HepG2 (cell line): ENCODE results near the gene PTGIS. TPM values are rescaled to one million over a fixed set of nuclear protein-coding genes. Genes with fewer than 3 reads are reported as not detected.

ENCODE experiments used
- ARID4A ChIP-seq: sonication (generic); formaldehyde crosslinking; IDR thresholded peaks from 2 replicates; pipeline ENCODE4 v1.5.0; 2020; ENCODE audit warnings: mild to moderate bottlenecking, missing genetic modification reagents, borderline replicate concordance
- BCL3 ChIP-seq: sonication (generic); formaldehyde crosslinking; IDR thresholded peaks from 2 replicates; pipeline ENCODE4 v1.5.1; 2020; ENCODE audit warnings: mild to moderate bottlenecking, missing genetic modification reagents, moderate library complexity
- BRD4 ChIP-seq: sonication (generic); formaldehyde crosslinking; IDR thresholded peaks from 2 replicates; pipeline ENCODE4 v1.4.0; 2020; ENCODE audit warnings: missing genetic modification reagents
- CBFB ChIP-seq: sonication (generic); formaldehyde crosslinking; IDR thresholded peaks from 2 replicates; pipeline ENCODE4 v1.4.0; 2020; ENCODE audit warnings: missing genetic modification reagents
- ELF3 ChIP-seq: IDR thresholded peaks from 2 replicates; pipeline ENCODE4 v1.6.1; 2016; ENCODE audit warnings: missing genetic modification reagents, missing compliant biosample characterization
- FOXJ3 ChIP-seq: sonication (generic); formaldehyde crosslinking; IDR thresholded peaks from 2 replicates; pipeline ENCODE4 v1.4.0; 2020; ENCODE audit warnings: missing genetic modification reagents, mild to moderate bottlenecking, borderline replicate concordance
- HIC2 ChIP-seq: sonication (generic); formaldehyde crosslinking; IDR thresholded peaks from 2 replicates; pipeline ENCODE4 v1.9.0; 2022; ENCODE audit warnings: low read depth, missing genetic modification reagents
- POGZ ChIP-seq: sonication (generic); formaldehyde crosslinking; IDR thresholded peaks from 2 replicates; pipeline ENCODE4 v1.4.0; 2020; ENCODE audit warnings: mild to moderate bottlenecking, missing genetic modification reagents
- SRSF1 ChIP-seq: fragments of 200-400 bp; formaldehyde crosslinking; optimal IDR thresholded peaks from 2 replicates; pipeline ENCODE3; 2017; ENCODE audit warnings: mild to moderate bottlenecking, low read depth, low read length, moderate library complexity
- ZBTB3 ChIP-seq: sonication (generic); formaldehyde crosslinking; IDR thresholded peaks from 2 replicates; pipeline ENCODE4 v1.4.0; 2020; ENCODE audit warnings: low read depth, mild to moderate bottlenecking, moderate library complexity, missing genetic modification reagents, borderline replicate concordance
- ZNF263 ChIP-seq: sonication (generic); formaldehyde crosslinking; IDR thresholded peaks from 2 replicates; pipeline ENCODE4 v1.4.0; 2020; ENCODE audit warnings: missing genetic modification reagents
- ZNF557 ChIP-seq: sonication (generic); formaldehyde crosslinking; IDR thresholded peaks from 2 replicates; pipeline ENCODE4 v1.4.0; 2020; ENCODE audit warnings: missing genetic modification reagents
- ZNF577 ChIP-seq: sonication (generic); formaldehyde crosslinking; IDR thresholded peaks from 2 replicates; pipeline ENCODE4 v1.4.0; 2020; ENCODE audit warnings: mild to moderate bottlenecking, low read depth, missing genetic modification reagents, borderline replicate concordance
- ZNF644 ChIP-seq: IDR thresholded peaks from 2 replicates; pipeline ENCODE4 v1.6.1; 2016; ENCODE audit warnings: low read depth
- ZNF777 ChIP-seq: sonication (generic); formaldehyde crosslinking; IDR thresholded peaks from 2 replicates; pipeline ENCODE4 v1.4.0; 2020; ENCODE audit warnings: missing genetic modification reagents
- ZNF788 ChIP-seq: sonication (generic); formaldehyde crosslinking; IDR thresholded peaks from 2 replicates; pipeline ENCODE4 v1.5.0; 2020; ENCODE audit warnings: mild to moderate bottlenecking, missing genetic modification reagents, borderline replicate concordance
- polyA plus RNA-seq, 8 experiments: library from polyadenylated mRNA; depleted of rRNA in 3 of 8; stranded (reverse) in 7 of 8; unstranded in 1 of 8; fragments of >200 nt; fragmentation: Illumina TruSeq in 4 of 8; extraction: Trizol in 4 of 8; gene quantifications; 2 replicates each; pipeline versions ENCODE4 v1.2.1 to v1.2.3, GENCODE V29; 2011 to 2016; ENCODE audit warnings: low read depth in 4 of 8, missing spikeins in 1 of 8, mixed read lengths in 1 of 8; ENCODE audit not compliant: insufficient read depth in 1 of 8
- total RNA-seq, 5 experiments: library from RNA; depleted of rRNA; stranded (reverse); fragments of >200 nt; fragmentation: Illumina TruSeq; extraction: Trizol; gene quantifications; 2 replicates each; pipeline ENCODE4 v1.2.3, GENCODE V29; 2016; ENCODE audit warnings: low read depth in 1 of 5
- TF ChIP-seq, protein P1 (sequence below): sonication (generic); formaldehyde crosslinking; conservative IDR thresholded peaks from 2 replicates; pipeline ENCODE4 v1.8.1; 2023; ENCODE audit warnings: missing genetic modification reagents
- TF ChIP-seq, protein P2 (sequence below): sonication (generic); formaldehyde crosslinking; IDR thresholded peaks from 2 replicates; pipeline ENCODE4 v1.4.0; 2020; ENCODE audit warnings: missing genetic modification reagents
- TF ChIP-seq, protein P3 (sequence below): IDR thresholded peaks from 2 replicates; pipeline ENCODE4 v1.6.1; 2016

PTGIS gene
- total and polyA plus RNA-seq, 2 of the 13 experiments (the other 11 are each of a cell fraction or from before 2014, with no cell fraction given), result not detected

DNA sequence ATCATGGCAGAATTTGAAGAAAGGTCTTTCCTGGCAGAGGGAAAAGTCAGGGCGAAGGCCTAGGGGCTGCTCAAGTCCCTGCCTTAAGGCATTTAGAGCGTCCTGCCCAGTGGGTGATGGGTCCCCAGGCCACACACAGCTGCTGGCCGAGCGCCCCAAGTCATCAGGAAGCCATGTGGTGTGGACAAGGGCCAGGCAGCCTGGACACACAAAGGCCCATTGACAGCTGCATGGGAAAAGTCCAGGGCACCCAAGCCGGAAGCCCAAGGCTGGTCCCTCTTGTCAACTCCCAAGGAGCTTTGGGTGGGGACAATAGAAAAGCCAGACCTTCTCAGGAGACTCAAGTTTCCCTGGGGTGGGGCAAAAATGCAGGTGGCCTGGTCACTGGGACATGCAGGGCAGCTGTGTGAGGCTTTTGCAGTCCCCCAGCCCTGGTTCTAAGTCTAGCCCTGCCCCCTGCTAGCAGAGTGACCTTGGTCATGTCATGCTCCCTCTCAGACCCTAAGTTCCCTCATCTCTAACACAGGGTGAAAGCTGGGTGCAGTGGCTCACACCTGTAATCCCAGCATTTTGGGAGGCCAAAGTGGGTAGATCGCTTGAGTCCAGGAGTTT, 44.3 kb upstream of the PTGIS start (continued):
- TF ChIP-seq HIC2 (CRISPR knock-in tag) (no peak), ZNF644 (CRISPR knock-in tag) (peak; percentile 84), ZNF577 (CRISPR knock-in tag) (no peak), BCL3 (CRISPR knock-in tag) (peak; percentile 53; the same call in 1 of the 2 replicates), CBFB (CRISPR knock-in tag) (no peak), ZNF557 (0 out of 2 replicates have a peak, but pooled peaks have one; percentile 70), ELF3 (CRISPR knock-in tag) (peak; percentile 91), POGZ (CRISPR knock-in tag) (peak; percentile 93), BRD4 (CRISPR knock-in tag) (peak; percentile 80), ARID4A (peak; percentile 53; the same call in 1 of the 2 replicates), ZBTB3 (CRISPR knock-in tag) (no peak), ZNF263 (CRISPR knock-in tag) (peak; percentile 47; the same call in 1 of the 2 replicates), FOXJ3 (CRISPR knock-in tag) (0 out of 2 replicates have a peak, but pooled peaks have one; percentile 60), ZNF788 (CRISPR knock-in tag) (peak; percentile 84), SRSF1 (no peak), ZNF777 (CRISPR knock-in tag) (0 out of 2 replicates have a peak, but pooled peaks have one; percentile 37)
- TF ChIP-seq, protein P1, sequence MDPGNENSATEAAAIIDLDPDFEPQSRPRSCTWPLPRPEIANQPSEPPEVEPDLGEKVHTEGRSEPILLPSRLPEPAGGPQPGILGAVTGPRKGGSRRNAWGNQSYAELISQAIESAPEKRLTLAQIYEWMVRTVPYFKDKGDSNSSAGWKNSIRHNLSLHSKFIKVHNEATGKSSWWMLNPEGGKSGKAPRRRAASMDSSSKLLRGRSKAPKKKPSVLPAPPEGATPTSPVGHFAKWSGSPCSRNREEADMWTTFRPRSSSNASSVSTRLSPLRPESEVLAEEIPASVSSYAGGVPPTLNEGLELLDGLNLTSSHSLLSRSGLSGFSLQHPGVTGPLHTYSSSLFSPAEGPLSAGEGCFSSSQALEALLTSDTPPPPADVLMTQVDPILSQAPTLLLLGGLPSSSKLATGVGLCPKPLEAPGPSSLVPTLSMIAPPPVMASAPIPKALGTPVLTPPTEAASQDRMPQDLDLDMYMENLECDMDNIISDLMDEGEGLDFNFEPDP (CRISPR knock-in tag), result 0 out of 2 replicates have a peak, but pooled peaks have one; percentile 89
- TF ChIP-seq, protein P2, sequence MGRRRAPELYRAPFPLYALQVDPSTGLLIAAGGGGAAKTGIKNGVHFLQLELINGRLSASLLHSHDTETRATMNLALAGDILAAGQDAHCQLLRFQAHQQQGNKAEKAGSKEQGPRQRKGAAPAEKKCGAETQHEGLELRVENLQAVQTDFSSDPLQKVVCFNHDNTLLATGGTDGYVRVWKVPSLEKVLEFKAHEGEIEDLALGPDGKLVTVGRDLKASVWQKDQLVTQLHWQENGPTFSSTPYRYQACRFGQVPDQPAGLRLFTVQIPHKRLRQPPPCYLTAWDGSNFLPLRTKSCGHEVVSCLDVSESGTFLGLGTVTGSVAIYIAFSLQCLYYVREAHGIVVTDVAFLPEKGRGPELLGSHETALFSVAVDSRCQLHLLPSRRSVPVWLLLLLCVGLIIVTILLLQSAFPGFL, result 0 out of 2 replicates have a peak, but pooled peaks have one; percentile 33
- TF ChIP-seq, protein P3, sequence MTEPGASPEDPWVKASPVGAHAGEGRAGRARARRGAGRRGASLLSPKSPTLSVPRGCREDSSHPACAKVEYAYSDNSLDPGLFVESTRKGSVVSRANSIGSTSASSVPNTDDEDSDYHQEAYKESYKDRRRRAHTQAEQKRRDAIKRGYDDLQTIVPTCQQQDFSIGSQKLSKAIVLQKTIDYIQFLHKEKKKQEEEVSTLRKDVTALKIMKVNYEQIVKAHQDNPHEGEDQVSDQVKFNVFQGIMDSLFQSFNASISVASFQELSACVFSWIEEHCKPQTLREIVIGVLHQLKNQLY (CRISPR knock-in tag), result 0 out of 2 replicates have a peak, but pooled peaks have one; percentile 38
